Measurements from ENCODE around the gene ABCA1. TPM values are rescaled to one million over a fixed set of nuclear protein-coding genes. Genes with fewer than 3 reads are reported as not detected.

Gene ABCA1
- total RNA-seq, 1 donor, result 43.4 TPM

GRCh38 chr9:104800068-104800785 is 127.7 kb downstream of the ABCA1 start:
- Histone ChIP-seq H3K9me3 (ENCODE audit: low read depth, low read length) (no peaks in the 10 kb centered on the region), H3K27me3 (ENCODE audit: insufficient read depth, low read length) (no peaks in the 10 kb centered on the region), H3K4me3 (ENCODE audit: low read length) (no peak overlapping the region)

GRCh38 chr9:104798209-104798995 is 129.6 kb downstream of the ABCA1 start:
- H3K9me3 ChIP-seq (ENCODE audit: low read depth, low read length), result no peaks in the 10 kb centered on the region
- H3K4me1 ChIP-seq (ENCODE audit: insufficient read depth, low read length), result peaks cover 18% of the 10 kb centered on the region
- H3K27me3 ChIP-seq (ENCODE audit: insufficient read depth, low read length), result no peaks in the 10 kb centered on the region

More at GRCh38 chr9:104800068-104800785, 127.7 kb downstream of the ABCA1 start:
- H3K4me1 ChIP-seq (ENCODE audit: insufficient read depth, low read length), result peaks cover 8% of the 10 kb centered on the region

DNA sequence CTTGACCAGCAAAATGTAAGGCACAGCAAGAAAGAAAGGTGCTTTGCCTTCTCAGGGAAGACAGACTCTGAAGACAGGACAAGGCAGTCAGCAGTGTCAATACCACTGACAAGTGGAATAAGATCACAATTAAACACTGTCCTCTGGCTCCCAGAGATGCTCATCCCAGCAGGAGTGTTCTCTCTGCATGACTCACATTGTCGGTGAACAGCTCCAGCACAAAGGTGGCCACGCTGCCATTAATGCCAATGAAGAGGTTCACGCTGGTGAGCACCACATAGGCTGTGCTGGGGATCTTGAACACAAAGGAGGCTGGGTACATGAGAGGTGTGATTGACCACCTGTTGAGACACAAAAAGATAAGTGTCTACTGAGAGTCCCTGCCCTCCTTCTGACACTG is 132.1 kb downstream of the ABCA1 start:
- Histone ChIP-seq H3K4me1 (ENCODE audit: insufficient read depth, low read length) (peaks cover 18% of the 10 kb centered on the region), H3K27me3 (ENCODE audit: insufficient read depth, low read length) (no peaks in the 10 kb centered on the region), H3K4me3 (ENCODE audit: low read length) (no peak overlapping the region), H3K9me3 (ENCODE audit: low read depth, low read length) (no peaks in the 10 kb centered on the region)

More at GRCh38 chr9:104798209-104798995, 129.6 kb downstream of the ABCA1 start:
- H3K4me3 ChIP-seq (ENCODE audit: low read length), result no peak overlapping the region

DNA sequence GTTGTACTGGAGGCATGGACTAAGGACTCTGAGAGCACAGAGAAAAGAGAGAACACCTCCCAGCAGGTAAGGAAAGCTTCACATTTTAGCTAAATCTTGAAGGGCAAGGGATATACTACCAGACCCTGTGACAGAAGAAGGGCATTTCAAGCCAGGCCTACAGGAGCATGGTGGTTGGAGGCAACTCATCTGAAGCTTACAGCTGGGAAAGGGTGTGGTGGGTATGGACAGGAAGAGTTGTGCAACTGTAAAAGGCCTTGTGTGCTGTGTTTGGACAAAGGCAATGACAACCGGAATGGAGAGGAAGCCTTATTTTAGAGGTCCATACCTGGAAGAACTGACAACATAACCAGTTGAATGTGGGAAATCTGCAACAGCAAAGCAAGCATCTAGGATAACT is 132.9 kb downstream of the ABCA1 start:
- H3K4me1 ChIP-seq (ENCODE audit: insufficient read depth, low read length), result peaks cover 18% of the 10 kb centered on the region
- no peaks in the 10 kb centered on the region for H3K9me3 ChIP-seq (ENCODE audit: low read depth, low read length)
- no peak overlapping the region for H3K4me3 ChIP-seq (ENCODE audit: low read length)
- no peaks in the 10 kb centered on the region for H3K27me3 ChIP-seq (ENCODE audit: insufficient read depth, low read length)

DNA sequence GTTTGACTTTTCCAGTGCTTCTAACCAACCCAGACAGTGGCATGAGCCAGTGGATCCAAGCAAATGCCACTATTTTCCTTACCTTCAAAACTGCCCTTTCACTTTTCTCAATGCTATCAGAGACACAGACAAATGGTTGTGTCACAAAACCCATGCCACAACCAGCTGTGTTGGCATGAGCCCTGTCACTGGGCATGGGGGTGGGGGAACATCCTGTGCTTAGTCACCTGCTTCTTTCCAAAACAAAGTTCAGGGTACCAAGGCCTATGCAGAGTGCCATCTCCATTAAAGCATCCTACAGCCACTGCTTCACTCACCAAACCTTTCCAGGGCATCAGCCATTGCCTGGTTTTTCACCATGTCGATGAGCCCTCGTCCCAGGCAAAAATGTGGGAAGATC is 133.9 kb downstream of the ABCA1 start:
- H3K9me3 ChIP-seq (ENCODE audit: low read depth, low read length), result no peaks in the 10 kb centered on the region
- H3K27me3 ChIP-seq (ENCODE audit: insufficient read depth, low read length), result no peaks in the 10 kb centered on the region
- peaks cover 18% of the 10 kb centered on the region for H3K4me1 ChIP-seq (ENCODE audit: insufficient read depth, low read length)
- H3K4me3 ChIP-seq (ENCODE audit: low read length), result no peak overlapping the region

DNA sequence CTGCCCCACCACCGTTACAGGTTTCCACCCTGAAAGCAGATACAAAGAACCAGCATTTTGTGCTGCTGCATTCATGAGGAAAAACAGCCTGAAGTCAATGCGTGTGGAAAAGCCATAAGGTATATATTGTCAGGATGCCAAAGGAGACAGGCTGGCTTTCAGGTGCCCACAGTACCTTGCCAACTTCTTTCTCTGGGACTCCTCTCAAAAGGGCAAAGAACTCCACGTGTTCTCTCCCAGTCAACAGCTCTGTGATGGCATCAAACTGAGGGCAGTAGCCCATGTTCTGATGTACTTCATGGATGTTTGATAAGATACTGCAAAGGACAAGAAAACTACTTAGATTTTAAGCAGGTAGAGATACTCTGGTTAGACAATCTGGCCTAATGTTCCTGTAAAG is 139.7 kb downstream of the ABCA1 start:
- no peaks in the 10 kb centered on the region for H3K27me3 ChIP-seq (ENCODE audit: insufficient read depth, low read length)
- no peaks in the 10 kb centered on the region for H3K9me3 ChIP-seq (ENCODE audit: low read depth, low read length)
- no peak overlapping the region for H3K4me3 ChIP-seq (ENCODE audit: low read length)
- no peaks in the 10 kb centered on the region for H3K4me1 ChIP-seq (ENCODE audit: insufficient read depth, low read length)

DNA sequence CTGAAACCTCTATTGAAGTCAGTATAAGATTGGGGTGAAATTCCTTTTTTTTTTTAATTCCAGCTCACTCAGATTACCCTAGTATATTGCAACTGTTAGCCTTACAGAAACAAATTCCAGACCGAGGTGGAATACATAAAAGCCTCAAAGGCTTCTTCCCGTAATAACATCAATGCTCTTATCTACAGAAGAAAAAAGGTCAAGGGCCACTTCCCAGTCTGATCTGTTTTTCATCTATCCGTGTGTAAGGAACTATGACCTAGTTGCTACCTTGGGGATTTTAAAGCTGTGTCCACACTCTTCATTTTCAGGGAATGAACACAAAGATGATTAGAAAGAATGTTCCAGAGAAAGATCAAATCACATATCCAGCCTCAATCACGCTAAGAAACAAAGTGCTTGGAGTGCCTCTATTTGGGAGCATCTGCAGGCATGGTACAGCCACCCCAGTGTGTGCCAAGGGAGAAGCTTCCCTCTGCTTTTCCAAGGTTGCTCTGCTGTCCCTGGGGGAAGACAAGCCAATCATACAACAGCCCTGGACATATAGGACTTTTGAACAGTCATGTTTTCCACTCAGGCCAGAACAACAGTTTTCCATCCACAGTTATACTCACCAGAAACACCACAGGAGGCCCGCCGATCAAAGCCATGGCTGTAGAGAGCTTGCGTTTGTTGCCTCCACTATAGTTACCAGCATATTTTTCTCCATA is 140.5 kb downstream of the ABCA1 start:
- Histone ChIP-seq H3K27me3 (ENCODE audit: insufficient read depth, low read length) (no peaks in the 10 kb centered on the region), H3K4me1 (ENCODE audit: insufficient read depth, low read length) (no peaks in the 10 kb centered on the region), H3K9me3 (ENCODE audit: low read depth, low read length) (no peaks in the 10 kb centered on the region), H3K4me3 (ENCODE audit: low read length) (no peak overlapping the region)

DNA sequence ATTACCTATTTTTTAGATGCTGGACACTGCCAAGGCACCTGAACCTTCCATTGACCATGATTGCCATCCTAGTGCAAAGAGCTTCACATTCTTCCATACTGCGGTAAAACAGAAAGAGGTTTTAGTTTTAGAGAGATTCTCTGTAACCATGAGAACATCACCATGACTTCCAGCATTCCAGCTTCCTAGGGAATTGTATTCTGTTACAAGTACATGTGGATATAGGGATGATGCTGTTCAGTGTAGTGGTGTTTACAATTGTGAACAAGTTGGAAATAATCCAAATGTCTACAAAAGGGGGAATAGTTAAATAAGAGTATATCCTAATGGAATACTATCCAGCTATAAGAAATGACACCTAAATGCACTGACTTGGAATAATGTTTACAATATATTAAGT is 141.7 kb downstream of the ABCA1 start:
- H3K9me3 ChIP-seq (ENCODE audit: low read depth, low read length), result no peaks in the 10 kb centered on the region
- H3K27me3 ChIP-seq (ENCODE audit: insufficient read depth, low read length), result no peaks in the 10 kb centered on the region
- H3K4me3 ChIP-seq (ENCODE audit: low read length), result no peak overlapping the region
- no peaks in the 10 kb centered on the region for H3K4me1 ChIP-seq (ENCODE audit: insufficient read depth, low read length)

GRCh38 chr9:104784098-104784497 is 143.9 kb downstream of the ABCA1 start:
- H3K9me3 ChIP-seq (ENCODE audit: low read depth, low read length), result no peaks in the 10 kb centered on the region
- H3K4me1 ChIP-seq (ENCODE audit: insufficient read depth, low read length), result peaks cover 7% of the 10 kb centered on the region
- H3K27me3 ChIP-seq (ENCODE audit: insufficient read depth, low read length), result no peaks in the 10 kb centered on the region
- no peak overlapping the region for H3K4me3 ChIP-seq (ENCODE audit: low read length)

GRCh38 chr9:104783588-104783987 is 144.4 kb downstream of the ABCA1 start:
- Histone ChIP-seq H3K27me3 (ENCODE audit: insufficient read depth, low read length) (no peaks in the 10 kb centered on the region), H3K4me3 (ENCODE audit: low read length) (no peak overlapping the region), H3K9me3 (ENCODE audit: low read depth, low read length) (no peaks in the 10 kb centered on the region), H3K4me1 (ENCODE audit: insufficient read depth, low read length) (peaks cover 7% of the 10 kb centered on the region)

- Histone ChIP-seq H3K4me1 (ENCODE audit: insufficient read depth, low read length) (peaks cover 13% of the 10 kb centered on the region), H3K9me3 (ENCODE audit: low read depth, low read length) (no peaks in the 10 kb centered on the region), H3K27me3 (ENCODE audit: insufficient read depth, low read length) (no peaks in the 10 kb centered on the region), H3K4me3 (ENCODE audit: low read length) (no peak overlapping the region)
Measured at GRCh38 chr9:104780796-104781395, 147.1 kb downstream of the ABCA1 start.

DNA sequence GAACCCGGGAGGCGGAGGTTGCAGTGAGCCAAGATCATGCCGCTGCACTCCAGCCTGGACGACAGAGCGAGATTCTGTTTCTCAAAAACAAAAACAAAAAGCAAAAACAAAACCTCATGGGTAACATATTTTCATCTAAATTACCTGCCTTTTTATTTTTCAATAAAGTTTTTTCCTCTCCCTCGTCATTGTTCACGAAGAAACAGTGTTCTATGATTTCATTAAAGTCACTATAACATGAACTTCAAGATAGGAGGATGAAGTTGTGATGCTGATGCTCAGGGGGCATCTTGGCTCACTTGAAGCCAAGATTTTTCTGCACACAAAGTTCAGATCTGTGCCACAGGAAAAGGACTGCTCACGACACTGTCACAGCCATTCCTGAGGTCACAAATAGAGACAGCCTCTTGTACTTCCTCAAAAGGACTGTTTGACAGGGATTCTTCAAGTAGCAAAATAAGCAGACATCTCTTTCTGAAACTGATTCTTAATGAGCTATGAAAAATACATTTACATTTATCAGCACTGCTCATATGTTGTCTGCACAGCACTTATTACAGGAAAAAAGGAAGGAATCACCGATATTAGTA is 147.9 kb downstream of the ABCA1 start:
- no peaks in the 10 kb centered on the region for H3K9me3 ChIP-seq (ENCODE audit: low read depth, low read length)
- H3K27me3 ChIP-seq (ENCODE audit: insufficient read depth, low read length), result no peaks in the 10 kb centered on the region
- no peak overlapping the region for H3K4me3 ChIP-seq (ENCODE audit: low read length)
- peaks cover 21% of the 10 kb centered on the region for H3K4me1 ChIP-seq (ENCODE audit: insufficient read depth, low read length)

GRCh38 chr9:104779334-104779733 is 148.6 kb downstream of the ABCA1 start:
- peaks cover 25% of the 10 kb centered on the region for H3K4me1 ChIP-seq (ENCODE audit: insufficient read depth, low read length)
- no peaks in the 10 kb centered on the region for H3K27me3 ChIP-seq (ENCODE audit: insufficient read depth, low read length)
- H3K9me3 ChIP-seq (ENCODE audit: low read depth, low read length), result no peaks in the 10 kb centered on the region
- H3K4me3 ChIP-seq (ENCODE audit: low read length), result no peak overlapping the region

GRCh38 chr9:104778802-104779201 is 149.2 kb downstream of the ABCA1 start:
- Histone ChIP-seq H3K9me3 (ENCODE audit: low read depth, low read length) (no peaks in the 10 kb centered on the region), H3K27me3 (ENCODE audit: insufficient read depth, low read length) (no peaks in the 10 kb centered on the region), H3K4me3 (ENCODE audit: low read length) (no peak overlapping the region), H3K4me1 (ENCODE audit: insufficient read depth, low read length) (peaks cover 25% of the 10 kb centered on the region)
